ENCODE results near the gene HSPG2. TPM values are rescaled to one million over a fixed set of nuclear protein-coding genes. Genes with fewer than 3 reads are reported as not detected.

Gene HSPG2
- total and polyA plus RNA-seq, 2 of the 8 experiments (the other 6 are each of a cell fraction or from before 2014, with no cell fraction given) = 17.8 to 111 TPM

DNA sequence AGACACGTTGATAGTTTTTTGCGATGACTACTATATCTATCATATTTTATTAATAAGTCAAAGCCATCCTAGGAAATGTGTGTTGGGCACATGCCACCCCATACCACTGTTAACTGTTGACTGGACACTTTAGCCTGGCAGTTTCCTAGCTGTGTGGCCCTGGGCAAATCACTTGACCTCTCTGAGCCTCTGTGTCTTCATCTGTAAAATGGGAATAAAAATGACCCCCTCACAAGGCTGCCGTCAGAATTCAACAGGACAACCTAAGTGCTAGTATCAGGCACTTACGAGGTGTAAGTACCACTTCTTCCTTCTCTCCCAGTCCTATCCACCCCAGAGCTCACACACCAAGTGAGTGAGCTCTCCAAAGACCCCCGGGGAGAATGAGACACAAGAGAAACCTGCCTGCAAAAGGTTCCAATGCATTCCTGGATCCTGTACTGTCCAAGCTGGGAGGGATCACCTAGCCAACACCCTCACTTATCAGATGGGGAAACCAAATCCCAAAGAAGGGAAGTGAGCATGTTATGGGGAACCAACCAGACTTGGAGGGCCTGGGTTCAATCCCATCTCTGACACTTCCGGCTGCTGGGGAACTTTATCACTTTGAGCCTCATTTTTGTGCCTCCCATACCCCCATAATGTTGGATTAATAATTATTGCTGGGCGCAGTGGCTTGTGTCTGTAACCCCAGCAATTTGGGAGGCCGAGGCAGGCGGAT is 24.9 kb downstream of the HSPG2 start:
- Histone ChIP-seq H3K9me3 (ENCODE audit: insufficient read depth in 2 of 2, low read depth in 1 of 2, low read length in 1 of 2) (no peaks in the 10 kb centered on the region), H4K8ac (ENCODE audit: extremely low read depth, insufficient read depth, low read length) (no peak overlapping the region), H2AK5ac (ENCODE audit: low read depth, low read length) (no peak overlapping the region), H4K20me1 (replicated peaks in 1 of 2; ENCODE audit: control insufficient read depth in 1 of 2, insufficient read depth in 2 of 2, low read length in 2 of 2) (peaks cover 3 to 9% of the 10 kb centered on the region in 2 experiments), H3K23ac (ENCODE audit: insufficient read length) (no peak overlapping the region), H2BK120ac (replicated peaks; ENCODE audit: low read depth, low read length) (no peak overlapping the region), H3K14ac (ENCODE audit: insufficient read length) (no peak overlapping the region), H3K56ac (replicated peaks; ENCODE audit: insufficient read length, low read depth, low read length) (no peak overlapping the region), H2BK15ac (ENCODE audit: low read length) (peak overlapping the region; percentile 72; the same call in 1 of the 2 replicates), H2BK12ac (ENCODE audit: low read depth, low read length) (0 out of 2 replicates have a peak overlapping the region, but pooled peaks have one; percentile 43), H4K91ac (replicated peaks; ENCODE audit: insufficient read length, low read length) (no peak overlapping the region), H3K79me2 (ENCODE audit: control insufficient read depth in 1 of 2, insufficient read depth in 2 of 2, low read length in 2 of 2) (peaks cover 0 to 2% of the 10 kb centered on the region in 2 experiments; a peak in 1 of 4 replicates), H3K4me2 (ENCODE audit: insufficient read depth in 1 of 2, low read depth in 2 of 2, low read length in 2 of 2) (no peak overlapping the region), H3K4me1 (replicated peaks in 1 of 4; ENCODE audit: control insufficient read depth in 3 of 4, insufficient read depth in 4 of 4, low read length in 3 of 4) (peaks cover 15 to 51% (median 29%) of the 10 kb centered on the region in 4 experiments), H4K5ac (ENCODE audit: insufficient read length, low read depth, low read length) (peak overlapping the region; percentile 51), H3K4ac (replicated peaks; ENCODE audit: insufficient read length, low read depth, low read length) (no peak overlapping the region), H3K9ac (replicated peaks in 1 of 4; ENCODE audit: extremely low read depth in 1 of 4, low read depth in 3 of 4, low read length in 3 of 4) (no peak overlapping the region), H3K23me2 (ENCODE audit: low read depth, low read length) (no peaks in the 10 kb centered on the region), H2BK20ac (ENCODE audit: low read length) (peak overlapping the region; percentile 86; the same call in 1 of the 2 replicates), H3K36me3 (ENCODE audit: control insufficient read depth in 2 of 4, insufficient read depth in 4 of 4, low read length in 3 of 4) (0 out of 8 replicates have a peak, but pooled peaks cover 0 to 2% (median 0%) of the 10 kb centered on the region in 4 experiments), H2BK5ac (ENCODE audit: low read depth, low read length) (peak overlapping the region; percentile 66; the same call in 1 of the 2 replicates), H3K18ac (ENCODE audit: extremely low read depth, low read length) (no peak overlapping the region; the same call in none of the 2 replicates), H3K4me3 (ENCODE audit: extremely low read depth in 1 of 4, insufficient read depth in 2 of 4, low read depth in 3 of 4, low read length in 4 of 4) (no peak overlapping the region), H3K27ac (ENCODE audit: low read depth, low read length) (no peak overlapping the region), H3K79me1 (ENCODE audit: low read depth, low read length) (peaks cover 2% of the 10 kb centered on the region; the same call in 1 of the 2 replicates), H2AFZ (ENCODE audit: low read length) (no peak overlapping the region), H3K27me3 (replicated peaks in 1 of 4; ENCODE audit: control insufficient read depth in 3 of 4, extremely low read depth in 1 of 4, insufficient read depth in 3 of 4, low read length in 3 of 4) (no peaks in the 10 kb centered on the region)
- FAIRE-seq (no peak), DNase-seq (ENCODE audit: low read depth in 1 of 2, low spot score in 2 of 2) (no peak)
- TF ChIP-seq POLR2A (IDR thresholded peaks at IDR 0.05; ENCODE audit: control extremely low read depth in 1 of 2, low read depth in 2 of 2, low read length in 2 of 2) (no peak), KDM1A (IDR thresholded peaks at IDR 0.05; ENCODE audit: borderline replicate concordance, low read length) (peak; percentile 48; the same call in 1 of the 2 replicates), HDAC2 (IDR thresholded peaks at IDR 0.05; ENCODE audit: borderline replicate concordance in 1 of 2, low read depth in 2 of 2, low read length in 2 of 2) (peak in 1 of 2 experiments; percentile 34; a peak in 1 of 4 replicates)
- CTCF ChIA-PET (ENCODE audit: partially characterized antibody) = interaction anchor here (1.1 to 2.1 kb wide), 5 partner anchors 10 to 51 kb away, joined by 3 to 8 read pairs (median 4); no protein-coding TSS in a partner anchor
- WGBS, 2 experiments (ENCODE audit: extremely low coverage in 1 of 2, insufficient coverage in 1 of 2, insufficient read length in 1 of 2, insufficient replicate concordance in 2 of 2, low coverage in 1 of 2, low lambda C conversion rate in 2 of 2, missing lambda C conversion rate in 1 of 2) = 93% methylated on average over 9 of the region's 9 CpGs; no CpG with 5 or more reads in 1 of the 2 experiments
- POLR2A ChIA-PET (ENCODE audit: partially characterized antibody) = interaction anchor here (1.1 to 8.3 kb wide), 6 partner anchors 9 to 36 kb away, joined by 3 to 72 read pairs (median 9); partner anchors contain the start of gene HSPG2
